PC-9 (cell line): ENCODE results near the gene MED9. TPM values are rescaled to one million over a fixed set of nuclear protein-coding genes. Genes with fewer than 3 reads are reported as not detected.
"Not testable (repeated sequence)": the region's sequence is repeated elsewhere in the genome, so short reads cannot be mapped to it uniquely, and the experiment has no call there.

Source experiments
- BruUV-seq: library from RNA; stranded (reverse); fragments of 400-500 nt; replicated peaks from 2 replicates; lab custom pipeline; 2021; lab: Mats Ljungman, UMichigan
- CTCF ChIA-PET: fragments of 300-600 bp; sonication (Branson Sonifier 250); formaldehyde crosslinking; loops from one replicate; lab custom pipeline; 2022; ENCODE audit warnings: antibody characterized with exemption; lab: Charles Lee
- POLR2A ChIA-PET: fragments of 300-600 bp; sonication (Branson Sonifier 250); formaldehyde crosslinking; loops from one replicate; lab custom pipeline; 2022; ENCODE audit warnings: antibody characterized with exemption; ENCODE audit not compliant: unreplicated experiment; lab: Charles Lee
- DNase-seq, 2 experiments: peaks; one replicate each; pipeline versions ENCODE4 v3.0.0 to v3.0.0-alpha.2; 2015 to 2022; ENCODE audit warnings: mixed read lengths in 1 of 2
- H2AFZ ChIP-seq: fragments of 200-600 bp; sonication (generic); 2 replicates; pipeline ENCODE4 v1.8.1; 2017; ENCODE audit warnings: antibody characterized with exemption
- H3F3A ChIP-seq: fragments of 200-600 bp; sonication (generic); 2 replicates; pipeline ENCODE4 v1.8.1; 2017; ENCODE audit warnings: antibody characterized with exemption, mild to moderate bottlenecking, low read depth; ENCODE audit not compliant: insufficient read depth
- H3K27ac ChIP-seq: fragments of 200-600 bp; sonication (generic); 2 replicates; pipeline ENCODE4 v1.6.1; 2016; ENCODE audit warnings: mixed run types
- H3K27me3 ChIP-seq: fragments of 200-600 bp; sonication (generic); 2 replicates; pipeline ENCODE4 v1.6.1; 2016; ENCODE audit warnings: low read depth, mixed run types; ENCODE audit not compliant: insufficient read depth
- H3K36me3 ChIP-seq: fragments of 200-600 bp; sonication (generic); 2 replicates; pipeline ENCODE4 v1.6.1; 2016; ENCODE audit warnings: low read depth, mixed run types
- H3K4me1 ChIP-seq: fragments of 200-600 bp; sonication (generic); replicated peaks from 2 replicates; pipeline ENCODE4 v1.6.1; 2016; ENCODE audit warnings: mixed run types; ENCODE audit not compliant: insufficient read depth
- H3K4me2 ChIP-seq: fragments of 200-600 bp; sonication (generic); 2 replicates; pipeline ENCODE4 v1.6.1; 2017; ENCODE audit warnings: mixed run types
- H3K4me3 ChIP-seq: fragments of 200-600 bp; sonication (generic); 2 replicates; pipeline ENCODE4 v1.6.1; 2016; ENCODE audit warnings: mixed run types
- H3K79me2 ChIP-seq: fragments of 200-600 bp; sonication (generic); 2 replicates; pipeline ENCODE4 v1.6.1; 2017; ENCODE audit warnings: low read depth, mixed run types
- H3K9me2 ChIP-seq: fragments of 200-600 bp; sonication (generic); 2 replicates; pipeline ENCODE4 v1.8.1; 2017; ENCODE audit warnings: mild to moderate bottlenecking; ENCODE audit not compliant: insufficient read depth
- H3K9me3 ChIP-seq: fragments of 200-600 bp; sonication (generic); 2 replicates; pipeline ENCODE4 v1.8.1; 2016; ENCODE audit warnings: low read depth; ENCODE audit not compliant: insufficient read depth
- H4K20me1 ChIP-seq: fragments of 200-600 bp; sonication (generic); 2 replicates; pipeline ENCODE4 v1.8.1; 2017; ENCODE audit not compliant: insufficient read depth
- CTCF ChIP-seq: fragments of 200-600 bp; sonication (generic); conservative IDR thresholded peaks from 2 replicates; pipeline ENCODE4 v1.6.1; 2017; ENCODE audit warnings: mixed run types, antibody characterized with exemption, mild to moderate bottlenecking, moderate library complexity
- EZH2 ChIP-seq: fragments of 200-600 bp; sonication (generic); IDR thresholded peaks from 2 replicates; pipeline ENCODE4 v1.8.0; 2017; ENCODE audit warnings: antibody characterized with exemption, low read depth
- intact Hi-C: fragments of 100-400 bp; cut with micrococcal nuclease; formaldehyde crosslinking; loops from one replicate; pipeline ENCODE4 v1.10.0; 2022; ENCODE audit not compliant: unreplicated experiment
- total RNA-seq: library from RNA; stranded (reverse); gene quantifications from 2 replicates; pipeline ENCODE4 v1.2.3, GENCODE V29; 2021

MED9 gene
- total RNA-seq, 1 experiment from 2014 or later, result 15.8 TPM

GRCh38 chr17:17453088-17453487 lies 23.7 kb upstream of the MED9 start:
- H3K4me1 ChIP-seq, result no peaks in the 10 kb centered on the region; the same call in 1 of the 2 replicates
- H3K27me3 ChIP-seq, result peaks cover 92% of the 10 kb centered on the region
- no peak overlapping the region for H2AFZ ChIP-seq
- no peaks in the 10 kb centered on the region for H3K9me3 ChIP-seq
- no peak overlapping the region for H3K4me2 ChIP-seq
- no peaks in the 10 kb centered on the region for H3K36me3 ChIP-seq
- H4K20me1 ChIP-seq, result no peaks in the 10 kb centered on the region
- H3K9me2 ChIP-seq, result no peaks in the 10 kb centered on the region
- no peak for TF ChIP-seq CTCF
- no peak for TF ChIP-seq EZH2
- H3K79me2 ChIP-seq, result no peaks in the 10 kb centered on the region
- BruUV-seq, result no TSS peak
- ChIA-PET CTCF (interaction anchor here (0.7 kb wide), 1 partner anchor 9 kb away, joined by 10 read pairs; no protein-coding TSS in a partner anchor), POLR2A (no interaction called here)
- intact Hi-C loops, result no loop called here
- H3K4me3 ChIP-seq, result no peak overlapping the region
- H3K27ac ChIP-seq, result no peak overlapping the region
- peaks cover 2% of the 10 kb centered on the region; the same call in 1 of the 2 replicates for H3F3A ChIP-seq
- DNase-seq, result no peak

GRCh38 chr17:17454276-17454675 lies 22.5 kb upstream of the MED9 start:
- H3K79me2 ChIP-seq, result no peaks in the 10 kb centered on the region
- H3F3A ChIP-seq, result no peaks in the 10 kb centered on the region
- no peak for TF ChIP-seq EZH2
- no peak for TF ChIP-seq CTCF
- H3K9me3 ChIP-seq, result no peaks in the 10 kb centered on the region
- H3K9me2 ChIP-seq, result no peaks in the 10 kb centered on the region
- H3K4me1 ChIP-seq, result no peaks in the 10 kb centered on the region
- no peak for DNase-seq
- no peaks in the 10 kb centered on the region for H4K20me1 ChIP-seq
- no peak overlapping the region for H2AFZ ChIP-seq
- no peak overlapping the region for H3K4me3 ChIP-seq
- H3K36me3 ChIP-seq, result no peaks in the 10 kb centered on the region
- intact Hi-C loops, result no loop called here
- ChIA-PET POLR2A (no interaction called here), CTCF (no interaction called here)
- H3K27me3 ChIP-seq, result peaks cover 93% of the 10 kb centered on the region
- BruUV-seq, result no TSS peak
- no peak overlapping the region for H3K27ac ChIP-seq
- H3K4me2 ChIP-seq, result no peak overlapping the region

GRCh38 chr17:17454700-17455099 lies 22.1 kb upstream of the MED9 start:
- H3K36me3 ChIP-seq, H3K4me1 ChIP-seq, H3F3A ChIP-seq, DNase-seq, intact Hi-C loops, POLR2A ChIA-PET, H4K20me1 ChIP-seq, BruUV-seq, H3K79me2 ChIP-seq, H3K27ac ChIP-seq, H2AFZ ChIP-seq, H3K9me2 ChIP-seq, H3K9me3 ChIP-seq, H3K4me2 ChIP-seq, H3K4me3 ChIP-seq, CTCF ChIA-PET: not testable (repeated sequence)
- H3K27me3 ChIP-seq, result peaks cover 90% of the 10 kb centered on the region

GRCh38 chr17:17455173-17455572 lies 21.6 kb upstream of the MED9 start:
- Histone ChIP-seq H3K79me2 (no peaks in the 10 kb centered on the region), H3K4me1 (no peaks in the 10 kb centered on the region), H3K9me2 (no peaks in the 10 kb centered on the region), H4K20me1 (no peaks in the 10 kb centered on the region), H3K27me3 (peaks cover 87% of the 10 kb centered on the region), H3K9me3 (0 out of 2 replicates have a peak, but pooled peaks cover 1% of the 10 kb centered on the region), H3F3A (no peaks in the 10 kb centered on the region), H3K36me3 (no peaks in the 10 kb centered on the region), H3K4me3 (no peak overlapping the region), H3K4me2 (no peak overlapping the region), H3K27ac (no peak overlapping the region), H2AFZ (no peak overlapping the region)
- TF ChIP-seq EZH2 (no peak), CTCF (no peak)
- POLR2A ChIA-PET, result no interaction called here
- DNase-seq, result no peak
- no TSS peak for BruUV-seq
- intact Hi-C loops, result no loop called here
- CTCF ChIA-PET, result no interaction called here
